Progenitor cell of endocrine pancreas (in vitro differentiated cells): ENCODE results near the gene PALM. TPM values are rescaled to one million over a fixed set of nuclear protein-coding genes. Genes with fewer than 3 reads are reported as not detected.

Source experiments
- DNase-seq: peaks from one replicate; pipeline ENCODE4 v3.0.0; 2021; ENCODE audit warnings: low spot score; ENCODE audit not compliant: unreplicated experiment
- H3K27ac Mint-ChIP-seq: 2 replicates; pipeline ENCODE4 v1.8.0; 2021; ENCODE audit warnings: mild to moderate bottlenecking, moderate library complexity, mixed read lengths
- H3K27me3 Mint-ChIP-seq: 2 replicates; pipeline ENCODE4 v1.8.0; 2021; ENCODE audit warnings: mixed read lengths
- H3K36me3 Mint-ChIP-seq: 2 replicates; pipeline ENCODE4 v1.8.0; 2022; ENCODE audit warnings: mixed read lengths; ENCODE audit not compliant: insufficient read depth
- H3K4me1 Mint-ChIP-seq: 2 replicates; pipeline ENCODE4 v1.8.0; 2021; ENCODE audit warnings: low read depth, mixed read lengths
- H3K4me3 Mint-ChIP-seq: 2 replicates; pipeline ENCODE4 v1.8.0; 2021; ENCODE audit warnings: low read depth, mild to moderate bottlenecking, moderate library complexity, mixed read lengths
- H3K9me3 Mint-ChIP-seq: 2 replicates; pipeline ENCODE4 v1.8.0; 2021; ENCODE audit warnings: low read depth, mixed read lengths
- total RNA-seq: library from RNA; stranded (reverse); gene quantifications from 2 replicates; pipeline ENCODE4 v1.2.1, GENCODE V29; 2021
- TF ChIP-seq, protein P1 (sequence below): fragments of 200-600 bp; sonication (generic); IDR thresholded peaks from one replicate; pipeline ENCODE4 v1.5.0; 2021; ENCODE audit warnings: antibody characterized with exemption, mild to moderate bottlenecking; ENCODE audit not compliant: unreplicated experiment

The PALM gene
- total RNA-seq, 1 donor from 2014 or later = 52.4 TPM

DNA sequence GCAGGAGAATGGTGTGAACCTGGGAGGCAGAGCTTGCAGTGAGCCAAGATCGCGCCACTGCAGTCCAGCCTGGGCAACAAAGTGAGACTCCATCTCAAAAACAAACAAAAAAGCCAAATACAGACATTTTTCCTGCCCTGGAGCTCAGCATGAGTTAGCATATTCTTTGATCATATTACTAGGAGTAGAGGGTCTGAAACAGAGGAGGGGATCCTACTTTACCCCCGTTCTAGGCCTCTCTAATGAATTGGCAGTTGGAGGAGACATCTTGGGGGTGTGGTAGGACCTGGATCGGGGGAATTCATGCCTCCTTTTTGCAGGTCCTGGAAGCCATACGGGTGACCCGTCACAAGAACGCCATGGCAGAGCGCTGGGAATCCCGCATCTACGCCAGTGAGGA lies 54.4 kb downstream of the PALM start:
- Mint-ChIP-seq H3K27ac (no peak overlapping the region), H3K4me1 (no peaks in the 10 kb centered on the region), H3K9me3 (no peaks in the 10 kb centered on the region), H3K27me3 (peaks cover 5% of the 10 kb centered on the region), H3K36me3 (peaks cover 2% of the 10 kb centered on the region), H3K4me3 (no peak overlapping the region)
- TF ChIP-seq, protein P1, sequence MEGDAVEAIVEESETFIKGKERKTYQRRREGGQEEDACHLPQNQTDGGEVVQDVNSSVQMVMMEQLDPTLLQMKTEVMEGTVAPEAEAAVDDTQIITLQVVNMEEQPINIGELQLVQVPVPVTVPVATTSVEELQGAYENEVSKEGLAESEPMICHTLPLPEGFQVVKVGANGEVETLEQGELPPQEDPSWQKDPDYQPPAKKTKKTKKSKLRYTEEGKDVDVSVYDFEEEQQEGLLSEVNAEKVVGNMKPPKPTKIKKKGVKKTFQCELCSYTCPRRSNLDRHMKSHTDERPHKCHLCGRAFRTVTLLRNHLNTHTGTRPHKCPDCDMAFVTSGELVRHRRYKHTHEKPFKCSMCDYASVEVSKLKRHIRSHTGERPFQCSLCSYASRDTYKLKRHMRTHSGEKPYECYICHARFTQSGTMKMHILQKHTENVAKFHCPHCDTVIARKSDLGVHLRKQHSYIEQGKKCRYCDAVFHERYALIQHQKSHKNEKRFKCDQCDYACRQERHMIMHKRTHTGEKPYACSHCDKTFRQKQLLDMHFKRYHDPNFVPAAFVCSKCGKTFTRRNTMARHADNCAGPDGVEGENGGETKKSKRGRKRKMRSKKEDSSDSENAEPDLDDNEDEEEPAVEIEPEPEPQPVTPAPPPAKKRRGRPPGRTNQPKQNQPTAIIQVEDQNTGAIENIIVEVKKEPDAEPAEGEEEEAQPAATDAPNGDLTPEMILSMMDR = no peak
- DNase-seq = no peak

DNA sequence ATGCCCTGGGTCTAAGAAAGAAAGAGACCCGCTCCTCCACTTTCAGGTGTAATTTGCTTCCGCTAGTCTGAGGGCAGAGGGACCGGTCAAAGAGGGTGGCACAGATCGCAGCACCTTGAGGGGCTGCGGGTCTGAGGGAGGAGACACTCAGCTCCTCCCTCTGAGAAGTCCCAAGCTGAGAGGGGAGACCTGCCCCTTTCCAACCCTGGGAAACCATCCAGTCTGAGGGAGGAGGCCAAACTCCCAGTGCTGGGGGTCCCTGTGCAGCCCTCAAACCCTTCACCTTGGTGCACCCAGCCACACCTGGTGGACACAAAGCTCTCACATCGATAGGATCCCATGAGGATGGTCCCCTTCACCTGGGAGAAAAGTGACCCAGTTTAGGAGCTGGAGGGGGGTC lies 55.1 kb downstream of the PALM start:
- Mint-ChIP-seq H3K27ac (no peak overlapping the region), H3K4me1 (no peaks in the 10 kb centered on the region), H3K36me3 (peaks cover 2% of the 10 kb centered on the region), H3K9me3 (no peaks in the 10 kb centered on the region), H3K27me3 (peaks cover 5% of the 10 kb centered on the region), H3K4me3 (no peak overlapping the region)
- TF ChIP-seq, protein P1 = no peak
- DNase-seq = no peak

DNA sequence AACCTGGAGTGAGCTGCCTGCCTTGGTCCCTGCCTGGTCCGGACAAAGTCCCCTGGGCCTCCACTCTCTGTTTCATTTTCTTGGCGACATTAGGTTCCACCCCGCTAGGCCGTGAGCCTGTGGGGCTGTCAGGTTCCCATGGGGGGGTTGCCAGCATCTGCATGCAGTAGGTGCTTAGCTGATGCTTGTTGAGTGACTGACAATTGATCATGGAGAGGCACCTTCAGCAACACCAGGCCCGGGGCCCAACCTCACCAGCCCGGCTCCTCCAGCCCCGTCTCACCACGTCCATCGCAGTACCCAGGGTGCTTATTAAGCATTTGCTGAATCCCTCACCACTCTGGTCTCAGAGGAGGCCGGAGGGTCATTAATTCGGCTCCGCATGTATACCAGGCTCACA lies 55.6 kb downstream of the PALM start:
- Mint-ChIP-seq H3K4me3 (no peak overlapping the region), H3K27ac (no peak overlapping the region), H3K36me3 (peaks cover 2% of the 10 kb centered on the region), H3K27me3 (peaks cover 5% of the 10 kb centered on the region), H3K4me1 (no peaks in the 10 kb centered on the region), H3K9me3 (no peaks in the 10 kb centered on the region)
- no peak for DNase-seq
- TF ChIP-seq, protein P1 = no peak

DNA sequence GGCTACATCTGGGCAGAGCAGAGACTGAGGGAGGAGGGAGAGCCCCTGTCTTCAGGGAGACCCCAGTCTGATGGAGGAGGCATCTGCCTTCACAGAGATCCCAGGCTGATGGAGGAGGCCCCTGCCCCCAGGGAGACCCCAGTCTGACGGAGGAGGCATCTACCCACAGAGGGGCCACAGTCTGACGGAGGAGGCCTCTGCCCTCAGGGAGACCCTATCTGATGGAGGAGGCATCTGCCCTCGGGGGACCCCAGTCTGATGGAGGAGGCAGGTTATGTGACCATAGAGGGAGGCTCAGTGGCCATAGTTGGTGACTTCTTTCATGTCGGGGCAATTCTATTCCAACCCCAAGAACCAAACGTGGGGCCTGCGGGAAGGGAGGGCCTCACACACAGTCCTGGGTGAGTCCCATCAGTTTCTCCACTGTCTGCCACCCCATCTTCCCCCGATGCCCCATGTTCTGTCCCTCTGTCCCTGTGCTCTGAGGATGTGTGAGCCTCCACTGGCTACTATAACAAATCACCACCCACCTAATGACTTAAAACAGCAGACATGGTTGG lies 56.5 kb downstream of the PALM start:
- Mint-ChIP-seq H3K4me3 (no peak overlapping the region), H3K27ac (no peak overlapping the region), H3K9me3 (no peaks in the 10 kb centered on the region), H3K27me3 (peaks cover 2% of the 10 kb centered on the region), H3K4me1 (no peaks in the 10 kb centered on the region), H3K36me3 (no peaks in the 10 kb centered on the region)
- TF ChIP-seq, protein P1 = no peak
- no peak for DNase-seq

DNA sequence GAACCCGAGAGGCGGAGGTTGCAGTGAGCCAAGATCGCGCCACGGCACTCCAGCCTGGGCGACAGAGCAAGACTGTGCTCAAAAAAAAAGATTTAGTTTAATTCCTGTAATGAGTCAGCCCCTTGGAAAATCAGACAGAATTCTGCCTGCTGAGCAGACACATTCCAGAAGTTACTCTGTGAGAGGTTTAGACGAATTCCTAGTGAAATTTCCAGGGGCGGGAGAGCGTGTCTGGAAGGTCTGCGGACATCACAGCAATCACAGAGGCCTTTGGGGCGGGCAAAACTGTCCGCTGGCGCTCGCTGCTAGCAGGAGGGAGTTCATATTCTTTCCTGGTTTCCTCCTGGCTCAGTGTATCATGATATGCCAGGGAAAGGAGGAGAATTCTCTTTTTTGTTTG lies 59.7 kb downstream of the PALM start:
- no peak overlapping the region for H3K27ac Mint-ChIP-seq
- no peak for DNase-seq
- no peak overlapping the region for H3K4me3 Mint-ChIP-seq
- H3K4me1 Mint-ChIP-seq = no peaks in the 10 kb centered on the region
- no peaks in the 10 kb centered on the region for H3K36me3 Mint-ChIP-seq
- peaks cover 2% of the 10 kb centered on the region for H3K27me3 Mint-ChIP-seq
- no peaks in the 10 kb centered on the region for H3K9me3 Mint-ChIP-seq
- TF ChIP-seq, protein P1 = no peak
